Spinal cord (tissue), 10 donors: ENCODE measurements around the gene FOXK1. TPM values are rescaled to one million over a fixed set of nuclear protein-coding genes. Genes with fewer than 3 reads are reported as not detected.
A peak's percentile ranks its signal among the peaks of the same experiment; 100 is the strongest.

Experiments used
- DNase-seq, 6 donors: peaks; one replicate each; pipeline versions ENCODE4 v3.0.0 to v3.0.0-alpha.2; 2013 to 2015; ENCODE audit warnings: low spot score in 6 of 6, low read depth in 4 of 6
- H3K27ac ChIP-seq: one replicate; pipeline ENCODE4 v1.5.1; 2013; ENCODE audit warnings: low read depth, low read length, control low read depth
- H3K27me3 ChIP-seq: one replicate; pipeline ENCODE4 v1.6.1; 2013; ENCODE audit warnings: low read length; ENCODE audit not compliant: control insufficient read depth, insufficient read depth
- H3K36me3 ChIP-seq: one replicate; pipeline ENCODE4 v1.6.1; 2013; ENCODE audit warnings: low read length; ENCODE audit not compliant: control insufficient read depth, insufficient read depth
- H3K4me1 ChIP-seq: one replicate; pipeline ENCODE4 v1.6.1; 2013; ENCODE audit warnings: low read length; ENCODE audit not compliant: control insufficient read depth, insufficient read depth
- H3K4me3 ChIP-seq: one replicate; pipeline ENCODE4 v1.5.1; 2013; ENCODE audit warnings: low read depth, low read length, control low read depth
- H3K9me3 ChIP-seq: one replicate; pipeline ENCODE4 v1.6.1; 2013; ENCODE audit warnings: low read length; ENCODE audit not compliant: control insufficient read depth, insufficient read depth
- WGBS: methylation state at CpG from one replicate; pipeline ENCODE4 v1.1.5; 2013; ENCODE audit warnings: missing lambda C conversion rate; ENCODE audit not compliant: insufficient coverage; 5-methylcytosine and 5-hydroxymethylcytosine counted together
- polyA plus RNA-seq, 2 donors: library from polyadenylated mRNA; unstranded; fragments of 120-200 nt; gene quantifications; one replicate each; pipeline ENCODE4 v1.2.1, GENCODE V29; 2013; ENCODE audit not compliant: insufficient read length in 2 of 2
- total RNA-seq, 2 donors: library from RNA; depleted of rRNA in 1 of 2; stranded (reverse); fragments of 120-200 nt in 1 of 2; fragments of >200 nt in 1 of 2; gene quantifications; one replicate each; pipeline versions ENCODE4 v1.2.3 to v1.2.4, GENCODE V29; 2013 to 2014
- donor health status: healthy.

The FOXK1 gene
- total and polyA plus RNA-seq, 4 donors, result 17.0 to 30.6 (median 21.9) TPM

DNA sequence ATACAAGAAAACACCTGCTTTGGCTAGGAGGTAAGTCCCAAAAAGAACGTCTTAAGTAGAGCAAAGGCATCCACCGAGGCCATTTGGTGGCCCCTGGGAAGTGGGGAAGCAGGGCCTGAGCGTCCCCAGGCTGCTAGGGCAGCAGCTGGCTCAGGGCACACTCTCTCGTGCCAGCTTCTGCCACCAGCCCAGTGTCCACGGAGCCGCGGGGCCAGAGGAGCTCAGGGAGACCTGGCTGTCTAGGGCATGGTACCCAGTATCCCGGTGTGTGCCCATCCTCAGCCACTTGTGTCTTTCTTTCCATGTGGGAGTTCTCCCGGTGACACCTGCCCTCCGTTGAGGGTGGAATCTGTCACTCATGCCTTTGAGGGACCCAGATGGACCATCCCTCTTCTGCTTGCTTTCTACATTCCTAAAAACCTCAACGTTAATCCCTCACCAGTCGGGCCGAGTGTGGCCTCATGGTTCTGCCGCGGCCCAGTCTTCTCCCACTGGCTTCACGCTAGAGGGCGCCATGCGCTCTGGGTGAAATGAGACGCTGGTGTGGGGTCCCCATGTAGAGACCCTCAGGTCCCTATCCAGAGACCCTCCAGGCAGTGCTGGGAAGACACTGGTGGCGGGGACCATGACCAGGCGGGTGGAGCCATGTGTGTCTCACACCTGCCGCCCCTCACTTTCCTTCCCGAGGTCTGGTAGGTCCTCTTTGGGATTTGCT is 83.8 kb downstream of the FOXK1 start:
- H3K9me3 ChIP-seq, result no peaks in the 10 kb centered on the region
- no peak for DNase-seq
- H3K4me1 ChIP-seq, result no peaks in the 10 kb centered on the region
- WGBS, result 79% methylated on average over 23 of the region's 23 CpGs
- H3K4me3 ChIP-seq, result no peak overlapping the region
- H3K27ac ChIP-seq, result no peak overlapping the region
- H3K27me3 ChIP-seq, result no peaks in the 10 kb centered on the region
- peaks cover 85% of the 10 kb centered on the region for H3K36me3 ChIP-seq

DNA sequence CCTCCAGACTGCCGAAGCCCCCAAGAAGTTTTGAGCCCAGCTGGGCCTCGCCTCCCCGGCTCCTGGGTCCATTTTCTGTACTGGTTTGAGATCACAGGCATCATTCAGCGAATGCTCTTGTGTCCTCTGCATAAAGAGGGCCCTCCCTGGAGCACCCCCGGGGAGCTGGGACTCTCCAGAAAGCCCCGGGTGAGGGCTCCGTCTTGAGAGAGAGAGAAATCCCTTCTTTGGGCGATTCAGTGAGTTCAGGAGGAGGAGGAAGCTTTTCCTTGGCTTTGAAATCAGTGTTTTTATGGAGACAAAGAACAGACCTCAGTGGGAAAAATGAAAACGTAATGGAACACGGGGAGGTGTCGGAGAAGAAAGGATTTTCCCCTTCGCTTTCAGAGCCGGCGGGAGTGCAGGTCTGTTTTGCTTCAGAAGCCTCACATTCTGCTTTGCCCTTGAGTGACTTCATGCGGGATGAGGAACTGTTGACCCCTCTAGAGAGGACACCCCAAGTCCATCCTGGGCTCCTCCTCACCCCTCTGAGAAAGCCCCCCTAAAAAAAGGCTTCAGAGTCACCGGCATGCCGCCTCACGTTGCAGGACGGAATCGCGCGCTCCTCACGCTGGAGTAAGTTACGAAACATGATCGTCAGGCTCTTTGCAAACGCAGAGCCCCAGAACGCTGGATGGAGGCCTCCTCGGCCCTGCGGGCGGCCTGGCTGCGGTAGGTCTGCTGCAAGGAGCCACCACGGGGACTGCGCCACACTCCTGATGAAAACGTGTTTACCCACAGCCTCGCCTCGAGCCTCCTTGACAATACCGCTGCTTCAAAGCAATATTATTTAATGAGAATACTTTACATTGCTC is 84.8 kb downstream of the FOXK1 start:
- no peak for DNase-seq
- no peak overlapping the region for H3K27ac ChIP-seq
- H3K9me3 ChIP-seq, result no peaks in the 10 kb centered on the region
- no peaks in the 10 kb centered on the region for H3K4me1 ChIP-seq
- H3K27me3 ChIP-seq, result no peaks in the 10 kb centered on the region
- no peak overlapping the region for H3K4me3 ChIP-seq
- H3K36me3 ChIP-seq, result peaks cover 84% of the 10 kb centered on the region
- 91% methylated on average over 21 of the region's 37 CpGs for WGBS

DNA sequence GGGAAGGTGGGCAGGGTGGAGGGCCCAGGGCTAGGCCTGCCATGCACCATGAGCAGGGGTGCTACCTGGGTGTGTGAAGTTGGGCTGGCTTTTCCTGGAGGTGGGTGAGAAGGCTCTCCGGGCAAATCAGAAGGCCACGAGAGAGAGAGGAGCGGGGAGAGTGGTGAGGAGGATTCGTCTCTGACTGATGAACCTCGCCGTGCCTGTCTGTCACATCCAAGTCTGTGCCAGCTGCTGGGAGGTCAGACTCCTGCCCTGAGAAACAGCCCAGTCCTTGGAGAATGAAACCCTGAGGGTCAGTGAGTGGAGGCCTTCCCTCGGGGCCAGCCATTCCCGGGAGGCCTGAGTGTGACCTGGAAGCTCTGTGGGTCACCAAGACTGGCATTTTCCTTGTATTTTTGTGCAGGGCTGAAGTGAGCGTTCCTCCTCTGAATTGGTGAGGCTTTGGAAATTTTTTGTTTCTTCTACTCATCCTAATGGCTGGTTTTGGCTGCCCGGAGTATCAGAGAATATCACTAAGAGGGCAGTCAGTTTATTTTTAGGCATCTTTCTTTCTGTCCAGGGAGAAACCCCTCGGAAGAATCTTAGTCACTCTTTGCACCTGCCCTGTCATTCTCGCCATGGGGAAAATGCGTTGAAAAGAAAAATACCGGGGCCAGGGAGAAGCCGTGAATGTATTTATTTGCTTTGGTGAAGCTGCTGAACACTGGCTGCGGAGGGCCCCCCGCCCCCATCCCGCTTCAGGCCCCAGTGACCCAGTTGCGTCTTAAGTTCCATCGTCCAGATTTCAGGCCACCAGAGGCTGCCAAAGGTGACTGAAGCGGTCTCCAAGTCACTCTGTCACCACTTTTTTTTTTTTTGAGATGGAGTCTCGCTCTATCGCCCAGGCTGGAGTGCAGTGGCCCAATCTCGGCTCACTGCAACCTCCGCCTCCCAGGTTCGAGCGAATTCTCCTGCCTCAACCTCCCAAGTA is 86.8 kb downstream of the FOXK1 start:
- Histone ChIP-seq H3K4me3 (no peak overlapping the region), H3K4me1 (no peaks in the 10 kb centered on the region), H3K9me3 (no peaks in the 10 kb centered on the region), H3K36me3 (peaks cover 72% of the 10 kb centered on the region), H3K27me3 (no peaks in the 10 kb centered on the region), H3K27ac (no peak overlapping the region)
- DNase-seq, result no peak
- WGBS, result 93% methylated on average over 18 of the region's 27 CpGs

DNA sequence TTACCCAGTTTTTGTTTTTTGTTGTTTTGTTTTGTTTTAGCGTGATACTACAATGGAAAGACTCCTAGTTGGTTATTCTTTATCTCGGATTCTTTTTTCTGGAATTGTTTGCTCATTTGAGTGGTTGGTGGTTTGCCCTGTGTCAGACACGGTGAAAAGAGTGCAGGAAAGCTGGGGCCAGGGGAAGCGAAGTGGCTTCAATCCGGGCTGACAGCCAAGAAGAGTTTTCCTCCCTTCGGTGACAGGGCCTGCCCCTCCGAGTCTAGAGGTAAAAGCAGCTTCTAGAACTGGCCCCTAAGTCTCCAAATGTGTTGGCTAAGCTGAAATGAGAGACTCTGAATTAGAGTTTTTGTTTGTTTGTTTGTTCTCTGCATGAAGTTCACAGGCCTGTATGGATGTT is 87.7 kb downstream of the FOXK1 start:
- H3K36me3 ChIP-seq, result peaks cover 63% of the 10 kb centered on the region
- H3K4me3 ChIP-seq, result no peak overlapping the region
- WGBS, result 38% methylated on average over 7 of the region's 7 CpGs
- peaks cover 4% of the 10 kb centered on the region for H3K4me1 ChIP-seq
- no peaks in the 10 kb centered on the region for H3K9me3 ChIP-seq
- H3K27ac ChIP-seq, result no peak overlapping the region
- H3K27me3 ChIP-seq, result no peaks in the 10 kb centered on the region
- DNase-seq, result peak in 1 of 6 donors; percentile 9

DNA sequence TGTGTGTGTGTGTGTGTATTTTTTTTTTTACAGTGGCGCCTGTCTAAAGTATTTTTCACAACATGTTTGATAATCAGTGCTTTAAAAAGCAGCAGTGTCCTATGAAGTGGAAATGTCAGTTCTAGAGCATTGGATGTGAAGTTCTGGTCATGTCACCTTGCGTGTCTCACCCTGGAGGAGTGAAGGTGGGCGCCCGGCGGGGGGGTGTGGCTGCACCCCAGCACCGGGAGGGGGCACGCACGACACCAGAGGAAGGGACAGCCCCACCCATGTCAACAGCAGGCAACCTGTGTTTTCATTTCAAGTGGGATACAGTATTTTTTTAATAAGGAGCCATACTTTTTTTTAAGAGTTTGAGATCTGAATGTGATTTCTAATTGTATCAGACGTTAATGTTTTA is 88.8 kb downstream of the FOXK1 start:
- DNase-seq, result no peak
- peaks cover 9% of the 10 kb centered on the region for H3K4me1 ChIP-seq
- H3K27me3 ChIP-seq, result no peaks in the 10 kb centered on the region
- no peak overlapping the region for H3K4me3 ChIP-seq
- peaks cover 52% of the 10 kb centered on the region for H3K36me3 ChIP-seq
- no peak overlapping the region for H3K27ac ChIP-seq
- no peaks in the 10 kb centered on the region for H3K9me3 ChIP-seq
- 90% methylated on average over 1 of the region's 9 CpGs for WGBS

DNA sequence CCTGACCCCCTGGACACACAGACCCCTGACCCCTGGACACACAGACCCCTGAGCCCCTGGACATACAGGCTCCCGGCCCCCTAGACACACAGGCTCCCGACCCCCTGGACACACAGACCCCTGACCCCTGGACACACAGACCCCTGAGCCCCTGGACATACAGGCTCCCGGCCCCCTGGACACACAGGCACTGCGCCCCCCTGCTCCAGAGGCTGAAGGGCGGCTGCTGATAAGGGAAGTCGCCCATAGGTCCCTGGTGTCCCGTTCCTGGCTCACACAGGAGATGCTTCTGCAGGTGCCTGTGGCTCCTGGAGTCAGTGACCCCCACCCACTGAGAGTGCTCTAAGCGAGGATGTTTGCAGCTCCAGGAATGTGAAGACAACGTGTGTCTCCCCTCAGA is 89.6 kb downstream of the FOXK1 start:
- Histone ChIP-seq H3K4me3 (no peak overlapping the region), H3K36me3 (peaks cover 44% of the 10 kb centered on the region), H3K27me3 (no peaks in the 10 kb centered on the region), H3K9me3 (no peaks in the 10 kb centered on the region), H3K4me1 (peaks cover 17% of the 10 kb centered on the region), H3K27ac (no peak overlapping the region)
- WGBS, result 87% methylated on average over 7 of the region's 9 CpGs
- no peak for DNase-seq

DNA sequence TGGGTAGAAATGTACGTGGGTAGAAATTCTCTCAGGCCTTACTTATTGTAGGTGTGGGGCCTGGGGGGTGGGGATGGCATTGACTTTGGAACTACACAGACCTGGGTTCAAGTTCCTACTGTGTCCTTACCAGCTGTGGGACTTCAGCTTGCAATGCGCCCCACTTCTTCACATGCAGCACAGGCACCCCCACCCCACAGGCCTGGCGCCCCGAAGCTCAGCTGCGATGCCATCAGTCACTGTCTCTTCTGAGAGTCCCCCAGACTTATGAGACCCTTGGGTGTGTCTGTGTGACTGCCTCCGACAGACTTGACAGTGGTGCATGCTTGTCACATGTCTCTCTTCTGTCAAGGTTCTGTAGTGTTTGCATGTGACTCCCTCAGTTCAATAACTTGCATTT is 90.2 kb downstream of the FOXK1 start:
- Histone ChIP-seq H3K4me3 (no peak overlapping the region), H3K36me3 (peaks cover 39% of the 10 kb centered on the region), H3K4me1 (peaks cover 18% of the 10 kb centered on the region), H3K9me3 (no peaks in the 10 kb centered on the region), H3K27me3 (no peaks in the 10 kb centered on the region), H3K27ac (no peak overlapping the region)
- WGBS, result 91% methylated on average over 6 of the region's 6 CpGs
- no peak for DNase-seq

DNA sequence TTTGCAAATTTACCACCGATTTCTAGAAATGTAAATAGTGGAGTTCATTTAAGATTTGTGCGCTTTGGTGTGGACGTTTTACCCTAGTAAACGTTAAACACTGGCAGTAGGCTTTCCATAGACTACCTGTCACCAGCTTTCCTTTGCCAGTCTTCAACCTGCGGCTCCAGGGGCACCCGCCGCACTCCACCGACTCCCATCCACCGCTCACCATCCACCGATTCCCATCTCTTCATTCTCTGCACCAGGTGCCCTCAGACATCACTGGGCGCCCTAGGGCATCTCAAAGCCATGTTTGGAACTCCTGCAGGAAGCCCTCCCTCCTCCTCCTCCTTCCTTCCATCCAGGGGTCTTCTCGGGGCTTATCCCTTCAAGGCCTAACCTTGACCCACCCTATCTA is 91.9 kb downstream of the FOXK1 start:
- no peak overlapping the region for H3K4me3 ChIP-seq
- no peaks in the 10 kb centered on the region for H3K27me3 ChIP-seq
- H3K4me1 ChIP-seq, result peaks cover 21% of the 10 kb centered on the region
- DNase-seq, result no peak
- H3K9me3 ChIP-seq, result no peaks in the 10 kb centered on the region
- peaks cover 33% of the 10 kb centered on the region for H3K36me3 ChIP-seq
- H3K27ac ChIP-seq, result no peak overlapping the region
- WGBS, result 90% methylated on average over 9 of the region's 12 CpGs

DNA sequence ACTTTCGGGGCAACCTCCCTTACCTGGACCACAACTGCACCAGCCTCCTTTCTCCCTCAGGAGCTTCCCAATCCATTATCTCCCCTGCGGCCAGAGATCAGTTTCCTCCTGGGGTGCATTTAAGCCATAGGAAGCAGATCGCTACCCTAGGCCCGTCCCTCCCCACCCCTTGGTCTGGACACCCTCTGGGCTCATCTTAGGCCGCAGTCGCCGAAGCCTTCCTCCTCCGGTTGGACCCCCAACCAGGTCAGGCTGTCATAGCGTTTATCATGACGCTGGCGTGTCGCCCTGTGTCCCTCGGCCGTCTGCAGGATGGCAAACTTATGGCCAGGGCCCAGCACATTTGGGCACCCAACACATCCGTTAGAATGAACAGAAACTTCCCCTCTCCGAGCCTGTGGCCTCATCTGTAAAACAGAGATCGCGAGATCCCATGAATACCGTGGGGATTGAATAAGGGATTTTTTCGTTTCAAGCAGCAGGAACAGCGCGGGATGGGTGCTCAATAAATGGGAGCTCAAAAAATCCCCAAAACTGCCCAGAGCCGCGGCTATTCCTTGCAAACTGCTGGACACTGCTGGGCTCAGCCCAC is 92.7 kb downstream of the FOXK1 start:
- Histone ChIP-seq H3K4me1 (peaks cover 21% of the 10 kb centered on the region), H3K4me3 (peak overlapping the region; percentile 99), H3K36me3 (peaks cover 29% of the 10 kb centered on the region), H3K27ac (peak overlapping the region; percentile 91), H3K27me3 (no peaks in the 10 kb centered on the region), H3K9me3 (no peaks in the 10 kb centered on the region)
- peak in 1 of 6 donors; percentile 35 for DNase-seq
- WGBS, result 10% methylated on average over 19 of the region's 24 CpGs
